B cell (primary cell): ENCODE measurements around the gene NRIP2. TPM values are rescaled to one million over a fixed set of nuclear protein-coding genes. Genes with fewer than 3 reads are reported as not detected.

ENCODE experiments used
- ATAC-seq: fragments of 200-7000 bp; cut with Tn5 transposase; one replicate; pipeline ENCODE4 v1.10.0; 2021; ENCODE audit warnings: low read depth, mild to moderate bottlenecking, moderate number of reproducible peaks, moderate library complexity
- CTCF ChIA-PET: fragments of 350-600 bp; sonication (Branson Sonifier 250); formaldehyde crosslinking; loops from one replicate; lab custom pipeline; 2021; ENCODE audit warnings: antibody characterized with exemption, inconsistent platforms; lab: Charles Lee
- POLR2A ChIA-PET: fragments of 350-600 bp; sonication (Branson Sonifier 250); formaldehyde crosslinking; loops from one replicate; lab custom pipeline; 2021; ENCODE audit warnings: antibody characterized with exemption; lab: Charles Lee
- DNase-seq: peaks from one replicate; pipeline ENCODE4 v3.0.0; 2013
- H2AFZ ChIP-seq: 2 replicates; pipeline ENCODE4 v1.6.1; 2012; ENCODE audit warnings: mild to moderate bottlenecking, low read depth, low read length; ENCODE audit not compliant: insufficient read depth, poor library complexity, severe bottlenecking
- H3K27ac ChIP-seq, 2 donors: 1 replicate in 1 of 2; 2 replicates in 1 of 2; pipeline ENCODE4 v1.5.1; 2012 to 2013; ENCODE audit warnings: low read length in 2 of 2, mild to moderate bottlenecking in 2 of 2, moderate library complexity in 1 of 2
- H3K27me3 ChIP-seq, 4 experiments: fragments of 200-600 bp in 1 of 4; sonication (generic) in 1 of 4; replicated peaks in 1 of 4; 1 replicate in 2 of 4; 2 replicates in 2 of 4; pipeline versions ENCODE4 v1.6.1 to v1.7.0; 2013 to 2016; ENCODE audit warnings: low read length in 3 of 4, mild to moderate bottlenecking in 2 of 4, mixed read lengths in 1 of 4, moderate library complexity in 1 of 4; ENCODE audit not compliant: insufficient read depth in 4 of 4, control insufficient read depth in 3 of 4; ENCODE audit errors: control extremely low read depth in 1 of 4
- H3K36me3 ChIP-seq, 2 experiments: replicated peaks in 1 of 2; 1 replicate in 1 of 2; 2 replicates in 1 of 2; pipeline versions ENCODE4 v1.6.1 to v1.7.1; 2013; ENCODE audit warnings: low read length in 1 of 2; ENCODE audit not compliant: insufficient read depth in 2 of 2, control insufficient read depth in 1 of 2; ENCODE audit errors: control extremely low read depth in 1 of 2, extremely low read depth in 1 of 2
- H3K4me1 ChIP-seq, 2 donors: fragments of 200-600 bp in 1 of 2; sonication (generic) in 1 of 2; 1 replicate in 1 of 2; 2 replicates in 1 of 2; pipeline versions ENCODE4 v1.5.1 to v1.6.1; 2013 to 2017; ENCODE audit warnings: low read length in 2 of 2; ENCODE audit not compliant: control insufficient read depth in 2 of 2, insufficient read depth in 2 of 2
- H3K4me2 ChIP-seq: replicated peaks from 2 replicates; pipeline ENCODE3; 2012; ENCODE audit warnings: mild to moderate bottlenecking, low read depth, low read length; ENCODE audit not compliant: poor library complexity, severe bottlenecking
- H3K4me3 ChIP-seq, 5 experiments: fragments of 200-600 bp in 1 of 5; sonication (generic) in 1 of 5; 1 replicate in 3 of 5; 2 replicates in 2 of 5; pipeline versions ENCODE4 v1.5.1 to v1.7.0; 2011 to 2016; ENCODE audit warnings: low read length in 4 of 5, mild to moderate bottlenecking in 4 of 5, low read depth in 2 of 5, control low read depth in 1 of 5, moderate library complexity in 1 of 5; ENCODE audit not compliant: insufficient read depth in 1 of 5; ENCODE audit errors: control extremely low read depth in 1 of 5, extremely low read depth in 1 of 5
- H3K79me2 ChIP-seq: fragments of 200-600 bp; sonication (generic); one replicate; pipeline ENCODE4 v1.6.0; 2016; ENCODE audit warnings: low read length; ENCODE audit not compliant: control insufficient read depth, insufficient read depth
- H3K9ac ChIP-seq: fragments of 200-600 bp; sonication (generic); 2 replicates; pipeline ENCODE4 v1.6.1; 2017; ENCODE audit warnings: mild to moderate bottlenecking, low read length, moderate library complexity
- H3K9me3 ChIP-seq, 3 donors: one replicate each; pipeline versions ENCODE4 v1.6.1 to v1.7.1; 2013; ENCODE audit warnings: low read length in 2 of 3; ENCODE audit not compliant: control insufficient read depth in 2 of 3, insufficient read depth in 1 of 3; ENCODE audit errors: control extremely low read depth in 1 of 3
- H4K20me1 ChIP-seq: 2 replicates; pipeline ENCODE4 v1.6.0; 2012; ENCODE audit warnings: mild to moderate bottlenecking, low read length; ENCODE audit not compliant: insufficient read depth, control insufficient read depth, poor library complexity, severe bottlenecking
- H3K27ac Mint-ChIP-seq: one replicate; pipeline ENCODE4 v1.8.0; 2021; ENCODE audit warnings: mixed read lengths
- H3K27me3 Mint-ChIP-seq: one replicate; pipeline ENCODE4 v1.8.0; 2021; ENCODE audit warnings: mixed read lengths
- H3K4me1 Mint-ChIP-seq: one replicate; pipeline ENCODE4 v1.8.0; 2021; ENCODE audit warnings: mixed read lengths
- H3K4me3 Mint-ChIP-seq: one replicate; pipeline ENCODE4 v1.8.0; 2021; ENCODE audit warnings: mixed read lengths
- H3K9me3 Mint-ChIP-seq: one replicate; pipeline ENCODE4 v1.8.0; 2022; ENCODE audit warnings: mixed read lengths; ENCODE audit not compliant: insufficient read depth
- EZH2 ChIP-seq: IDR thresholded peaks from 2 replicates; pipeline ENCODE4 v1.6.1; 2012; ENCODE audit warnings: borderline replicate concordance, low read depth, mild to moderate bottlenecking, moderate library complexity, low read length; ENCODE audit not compliant: insufficient read depth, poor library complexity, severe bottlenecking
- WGBS: methylation state at CpG from one replicate; pipeline ENCODE4 v1.1.5; 2013; ENCODE audit warnings: missing lambda C conversion rate; ENCODE audit not compliant: insufficient coverage; 5-methylcytosine and 5-hydroxymethylcytosine counted together
- intact Hi-C: fragments of 100-400 bp; cut with micrococcal nuclease; formaldehyde crosslinking; loops from one replicate; pipeline ENCODE4 v1.10.0; 2022
- polyA plus RNA-seq: library from polyadenylated mRNA; depleted of rRNA; stranded (reverse); fragments of >200 nt; gene quantifications from 2 replicates; pipeline ENCODE4 v1.2.3, GENCODE V29; 2012
- total RNA-seq, 2 donors: library from RNA; stranded (reverse); fragments of 120-200 nt in 1 of 2; gene quantifications; 1 replicate in 1 of 2; 2 replicates in 1 of 2; pipeline versions ENCODE4 v1.2.3 to v1.2.4, GENCODE V29; 2013 to 2022
- TF ChIP-seq, protein P1 (sequence below): fragments of 200-600 bp; IDR thresholded peaks from one replicate; pipeline ENCODE4 v1.8.0; 2022; ENCODE audit warnings: antibody characterized with exemption, mild to moderate bottlenecking

NRIP2 gene
- total and polyA plus RNA-seq, 2 donors (not counting 1 experiment from before 2014, with no cell fraction given) = not detected

GRCh38 chr12:2792671-2793500, 41.9 kb downstream of the NRIP2 start:
- peaks cover 23% of the 10 kb centered on the region for H3K79me2 ChIP-seq
- no peak overlapping the region for H3K27ac ChIP-seq
- POLR2A ChIA-PET = interaction anchor here (0.6 to 1.1 kb wide), 2 partner anchors 18 to 961 kb away, joined by 4 to 6 read pairs; no protein-coding TSS in a partner anchor
- CTCF ChIA-PET = interaction anchor here (0.8 to 1.4 kb wide), 4 partner anchors 8 to 23 kb away, joined by 3 to 5 read pairs (median 3); partner anchors contain the start of gene ITFG2
- no peak overlapping the region for H3K9ac ChIP-seq
- peaks cover 12 to 21% of the 10 kb centered on the region in 2 donors for H3K4me1 ChIP-seq
- H3K4me3 ChIP-seq = no peak overlapping the region
- Mint-ChIP-seq H3K4me3 (peak overlapping the region; percentile 66), H3K4me1 (peaks cover 23% of the 10 kb centered on the region), H3K27ac (peak overlapping the region; percentile 15), H3K27me3 (no peaks in the 10 kb centered on the region), H3K9me3 (no peaks in the 10 kb centered on the region)
- peaks cover 21% of the 10 kb centered on the region for H4K20me1 ChIP-seq
- ATAC-seq (no peak), DNase-seq (no peak)
- intact Hi-C loops = loop anchor here (10.0 kb wide), 2 partner anchors 788 to 1082 kb away; partner anchors contain the start of genes DCP1B and PARP11
- H3K9me3 ChIP-seq = no peaks in the 10 kb centered on the region
- peaks cover 0 to 8% of the 10 kb centered on the region in 2 experiments for H3K36me3 ChIP-seq
- H2AFZ ChIP-seq = no peak overlapping the region
- TF ChIP-seq, protein P1, sequence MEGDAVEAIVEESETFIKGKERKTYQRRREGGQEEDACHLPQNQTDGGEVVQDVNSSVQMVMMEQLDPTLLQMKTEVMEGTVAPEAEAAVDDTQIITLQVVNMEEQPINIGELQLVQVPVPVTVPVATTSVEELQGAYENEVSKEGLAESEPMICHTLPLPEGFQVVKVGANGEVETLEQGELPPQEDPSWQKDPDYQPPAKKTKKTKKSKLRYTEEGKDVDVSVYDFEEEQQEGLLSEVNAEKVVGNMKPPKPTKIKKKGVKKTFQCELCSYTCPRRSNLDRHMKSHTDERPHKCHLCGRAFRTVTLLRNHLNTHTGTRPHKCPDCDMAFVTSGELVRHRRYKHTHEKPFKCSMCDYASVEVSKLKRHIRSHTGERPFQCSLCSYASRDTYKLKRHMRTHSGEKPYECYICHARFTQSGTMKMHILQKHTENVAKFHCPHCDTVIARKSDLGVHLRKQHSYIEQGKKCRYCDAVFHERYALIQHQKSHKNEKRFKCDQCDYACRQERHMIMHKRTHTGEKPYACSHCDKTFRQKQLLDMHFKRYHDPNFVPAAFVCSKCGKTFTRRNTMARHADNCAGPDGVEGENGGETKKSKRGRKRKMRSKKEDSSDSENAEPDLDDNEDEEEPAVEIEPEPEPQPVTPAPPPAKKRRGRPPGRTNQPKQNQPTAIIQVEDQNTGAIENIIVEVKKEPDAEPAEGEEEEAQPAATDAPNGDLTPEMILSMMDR = no peak
- TF ChIP-seq EZH2 = no peak
- H3K4me2 ChIP-seq = no peak overlapping the region
- H3K27me3 ChIP-seq = no peaks in the 10 kb centered on the region
- WGBS = 76% methylated on average over 22 of the region's 25 CpGs

DNA sequence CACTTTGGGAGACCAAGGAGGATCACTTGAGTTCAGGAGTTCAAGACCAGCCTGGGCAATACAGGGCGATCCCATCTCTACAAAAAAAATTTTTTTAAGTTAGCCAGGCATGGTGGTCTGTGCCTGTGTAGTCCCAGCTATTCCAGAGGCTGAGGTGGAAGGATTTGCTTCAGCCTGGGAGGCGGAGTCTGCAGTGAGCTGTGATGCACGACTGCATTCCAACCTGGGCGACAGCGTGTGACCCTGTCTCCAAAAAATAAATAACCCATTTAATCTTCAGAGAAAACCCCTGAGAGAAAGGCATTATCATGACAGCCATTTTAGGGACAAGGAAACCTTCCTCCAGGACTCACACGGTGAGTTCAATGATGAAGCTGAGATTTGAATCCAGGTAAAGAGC, 43.7 kb downstream of the NRIP2 start:
- Mint-ChIP-seq H3K4me1 (peaks cover 9% of the 10 kb centered on the region), H3K27ac (no peak overlapping the region), H3K4me3 (no peak overlapping the region), H3K27me3 (no peaks in the 10 kb centered on the region), H3K9me3 (no peaks in the 10 kb centered on the region)
- Histone ChIP-seq H3K27me3 (no peaks in the 10 kb centered on the region), H3K9me3 (no peaks in the 10 kb centered on the region), H2AFZ (no peak overlapping the region), H3K79me2 (peaks cover 6% of the 10 kb centered on the region), H3K27ac (no peak overlapping the region), H3K4me1 (peaks cover 1 to 8% of the 10 kb centered on the region in 2 donors), H3K9ac (no peak overlapping the region), H3K4me2 (no peak overlapping the region), H3K4me3 (no peak overlapping the region), H3K36me3 (no peaks in the 10 kb centered on the region), H4K20me1 (peaks cover 3% of the 10 kb centered on the region)
- 100% methylated on average over 3 of the region's 6 CpGs for WGBS
- DNase-seq (no peak), ATAC-seq (no peak)
- intact Hi-C loops = loop anchor here (10.0 kb wide), 2 partner anchors 786 to 1084 kb away; partner anchors contain the start of genes DCP1B and PARP11
- TF ChIP-seq EZH2 = no peak
- TF ChIP-seq, protein P1 = no peak
- POLR2A ChIA-PET = no interaction called here
- CTCF ChIA-PET = interaction anchor here (1.4 kb wide), 1 partner anchor 22 kb away, joined by 4 read pairs; no protein-coding TSS in a partner anchor
